PC-3 (cell line): Measurements from ENCODE around the gene CEP128. TPM values are rescaled to one million over a fixed set of nuclear protein-coding genes. Genes with fewer than 3 reads are reported as not detected.

Experiments used
- ATAC-seq: fragments of 200-7000 bp; cut with Tn5 transposase; 2 replicates; pipeline ENCODE4 v1.9.1; 2020; ENCODE audit warnings: mild to moderate bottlenecking, moderate library complexity
- BruUV-seq: library from RNA; stranded (reverse); fragments of 400-500 nt; replicated peaks from 2 replicates; lab custom pipeline; 2021; lab: Mats Ljungman, UMichigan
- CTCF ChIA-PET: fragments of 300-600 bp; sonication (Branson Sonifier 250); formaldehyde crosslinking; loops from one replicate; lab custom pipeline; 2022; ENCODE audit warnings: antibody characterized with exemption; lab: Charles Lee
- POLR2A ChIA-PET: fragments of 300-600 bp; sonication (Branson Sonifier 250); formaldehyde crosslinking; loops from one replicate; lab custom pipeline; 2022; ENCODE audit warnings: antibody characterized with exemption; ENCODE audit not compliant: unreplicated experiment; lab: Charles Lee
- DNase-seq: peaks from one replicate; pipeline ENCODE4 v3.0.0-alpha.2; 2015
- H2AFZ ChIP-seq: fragments of 300-600 bp; sonication (generic); 2 replicates; pipeline ENCODE4 v1.6.0; 2016; ENCODE audit warnings: antibody characterized with exemption, low read length
- H3F3A ChIP-seq: fragments of 300-600 bp; sonication (generic); one replicate; pipeline ENCODE4 v1.6.0; 2017; ENCODE audit warnings: antibody characterized with exemption, low read length, control low read depth, mild to moderate bottlenecking; ENCODE audit not compliant: unreplicated experiment
- H3K27ac ChIP-seq: fragments of 300-600 bp; sonication (generic); 2 replicates; pipeline ENCODE4 v1.5.1; 2016; ENCODE audit warnings: mild to moderate bottlenecking, low read length
- H3K27me3 ChIP-seq: fragments of 300-600 bp; sonication (generic); 2 replicates; pipeline ENCODE4 v1.6.1; 2016; ENCODE audit warnings: low read length, mixed read lengths
- H3K36me3 ChIP-seq: fragments of 300-600 bp; sonication (generic); 2 replicates; pipeline ENCODE4 v1.6.1; 2016; ENCODE audit warnings: low read depth, mixed run types, low read length, mixed read lengths
- H3K4me1 ChIP-seq: fragments of 300-600 bp; sonication (generic); 2 replicates; pipeline ENCODE4 v1.5.1; 2016; ENCODE audit warnings: low read length; ENCODE audit not compliant: insufficient read depth
- H3K4me2 ChIP-seq: fragments of 300-600 bp; sonication (generic); 2 replicates; pipeline ENCODE4 v1.6.0; 2016; ENCODE audit warnings: low read length
- H3K4me3 ChIP-seq: fragments of 300-600 bp; sonication (generic); 2 replicates; pipeline ENCODE4 v1.5.1; 2016; ENCODE audit warnings: mild to moderate bottlenecking, low read length, mixed read lengths
- H3K79me2 ChIP-seq: fragments of 300-600 bp; sonication (generic); 2 replicates; pipeline ENCODE4 v1.6.1; 2017; ENCODE audit warnings: low read length, mixed read lengths
- H3K9ac ChIP-seq: fragments of 300-600 bp; sonication (generic); 2 replicates; pipeline ENCODE4 v1.6.0; 2016; ENCODE audit warnings: mild to moderate bottlenecking, low read length
- H3K9me2 ChIP-seq: fragments of 300-600 bp; sonication (generic); replicated peaks from 2 replicates; pipeline ENCODE4 v1.6.1; 2016; ENCODE audit warnings: mixed run types, low read length, mixed read lengths
- H3K9me3 ChIP-seq: fragments of 300-600 bp; sonication (generic); 2 replicates; pipeline ENCODE4 v1.6.1; 2016; ENCODE audit warnings: low read length, mixed read lengths
- H4K20me1 ChIP-seq: fragments of 300-600 bp; sonication (generic); 2 replicates; pipeline ENCODE4 v1.6.1; 2016; ENCODE audit warnings: low read length, mixed read lengths
- CTCF ChIP-seq: fragments of 300-600 bp; sonication (generic); conservative IDR thresholded peaks from 2 replicates; pipeline ENCODE4 v1.5.1; 2017; ENCODE audit warnings: antibody characterized with exemption, low read depth, mild to moderate bottlenecking, low read length
- EZH2 ChIP-seq: fragments of 300-600 bp; sonication (generic); IDR thresholded peaks from one replicate; pipeline ENCODE4 v1.6.1; 2017; ENCODE audit warnings: antibody characterized with exemption, mild to moderate bottlenecking, low read length; ENCODE audit not compliant: unreplicated experiment
- EZH2phosphoT487 ChIP-seq: fragments of 300-600 bp; sonication (generic); IDR thresholded peaks from 2 replicates; pipeline ENCODE4 v1.6.1; 2018; ENCODE audit warnings: mild to moderate bottlenecking, antibody characterized with exemption, low read length, borderline replicate concordance
- intact Hi-C: fragments of 100-400 bp; cut with micrococcal nuclease; formaldehyde crosslinking; loops from 2 replicates; pipeline ENCODE4 v1.9.0; 2023
- total RNA-seq: library from RNA; depleted of rRNA; stranded (reverse); fragments of >200 nt; gene quantifications from 2 replicates; pipeline ENCODE4 v1.2.3, GENCODE V29; 2014

CEP128 gene
- total RNA-seq, 1 experiment from 2014 or later = 11.6 TPM

GRCh38 chr14:80678436-80678835 lies 263.1 kb downstream of the CEP128 start:
- no TSS peak for BruUV-seq
- peaks cover 7% of the 10 kb centered on the region; the same call in 1 of the 2 replicates for H3K4me1 ChIP-seq
- POLR2A ChIA-PET = no interaction called here
- H3K79me2 ChIP-seq = no peaks in the 10 kb centered on the region
- peaks cover 39% of the 10 kb centered on the region for H3K36me3 ChIP-seq
- H3K27me3 ChIP-seq = no peaks in the 10 kb centered on the region
- intact Hi-C loops = no loop called here
- no peak overlapping the region for H3K27ac ChIP-seq
- H3K9me2 ChIP-seq = no peaks in the 10 kb centered on the region
- ATAC-seq (no peak), DNase-seq (peak; percentile 32)
- CTCF ChIA-PET = no interaction called here
- H3K9me3 ChIP-seq = peaks cover 21% of the 10 kb centered on the region; the same call in 1 of the 2 replicates
- TF ChIP-seq EZH2phosphoT487 (no peak), EZH2 (no peak), CTCF (no peak)
- no peak overlapping the region for H3K4me3 ChIP-seq
- no peak overlapping the region for H3K9ac ChIP-seq
- H3K4me2 ChIP-seq = no peak overlapping the region
- H4K20me1 ChIP-seq = no peaks in the 10 kb centered on the region
- H2AFZ ChIP-seq = no peak overlapping the region
- no peaks in the 10 kb centered on the region for H3F3A ChIP-seq

DNA sequence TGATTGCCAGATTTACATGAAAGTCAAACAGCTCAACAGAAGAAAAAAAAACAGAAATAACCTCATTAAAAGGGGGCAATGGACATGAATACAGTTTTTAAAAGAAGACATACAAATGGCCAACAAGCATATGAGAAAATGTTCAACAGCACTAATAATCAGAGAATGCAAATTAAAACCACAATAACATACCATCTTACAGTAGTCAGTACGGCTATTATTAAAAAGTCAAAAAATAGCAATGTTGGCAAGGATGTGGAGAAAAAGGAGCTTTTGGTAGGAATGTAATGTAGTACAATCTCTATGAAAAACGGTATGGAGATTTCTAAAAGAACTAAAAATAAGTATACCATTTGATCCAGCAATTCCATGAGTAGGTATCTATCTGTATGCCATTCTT lies 272.1 kb downstream of the CEP128 start:
- POLR2A ChIA-PET = no interaction called here
- Histone ChIP-seq H2AFZ (no peak overlapping the region), H3K4me1 (peaks cover 10% of the 10 kb centered on the region), H3K4me2 (no peak overlapping the region), H3K4me3 (no peak overlapping the region), H3K27me3 (no peaks in the 10 kb centered on the region), H3F3A (no peaks in the 10 kb centered on the region), H4K20me1 (no peaks in the 10 kb centered on the region), H3K79me2 (no peaks in the 10 kb centered on the region), H3K27ac (no peak overlapping the region), H3K9me3 (no peaks in the 10 kb centered on the region), H3K36me3 (no peaks in the 10 kb centered on the region; the same call in 1 of the 2 replicates), H3K9ac (no peak overlapping the region), H3K9me2 (no peaks in the 10 kb centered on the region)
- CTCF ChIA-PET = no interaction called here
- DNase-seq = no peak
- TF ChIP-seq CTCF (no peak), EZH2phosphoT487 (no peak), EZH2 (no peak)
- BruUV-seq = no TSS peak
- intact Hi-C loops = no loop called here
- no peak for ATAC-seq

DNA sequence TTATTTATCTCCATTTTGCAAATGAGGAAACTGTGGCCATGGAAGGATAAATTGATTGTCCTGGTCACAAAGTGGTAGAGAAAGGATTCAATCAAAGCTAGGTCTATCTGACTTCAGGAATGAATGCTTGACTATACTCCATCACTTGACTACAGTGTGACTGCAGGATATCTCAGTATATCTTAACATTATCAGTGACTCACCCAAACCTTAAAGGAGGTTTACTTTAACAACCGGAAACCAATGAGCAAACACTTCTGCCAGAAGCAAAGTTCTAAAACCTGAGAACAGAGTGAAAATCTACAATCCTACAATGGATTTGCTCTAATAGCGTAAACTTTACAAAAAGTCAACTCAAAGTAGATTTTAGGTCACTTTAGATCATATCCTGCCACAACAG lies 277.0 kb downstream of the CEP128 start:
- POLR2A ChIA-PET = no interaction called here

More for the DNA sequence above, 277.0 kb downstream of the CEP128 start:
- DNase-seq (peak; percentile 55), ATAC-seq (peak; percentile 88)
- intact Hi-C loops = no loop called here
- Histone ChIP-seq H3K9me2 (no peaks in the 10 kb centered on the region), H3K9me3 (no peaks in the 10 kb centered on the region), H3F3A (no peaks in the 10 kb centered on the region), H2AFZ (no peak overlapping the region), H4K20me1 (no peaks in the 10 kb centered on the region), H3K27ac (no peak overlapping the region), H3K4me1 (peaks cover 14% of the 10 kb centered on the region), H3K79me2 (no peaks in the 10 kb centered on the region), H3K9ac (no peak overlapping the region), H3K4me3 (no peak overlapping the region), H3K4me2 (no peak overlapping the region), H3K27me3 (no peaks in the 10 kb centered on the region), H3K36me3 (no peaks in the 10 kb centered on the region; the same call in 1 of the 2 replicates)
- TF ChIP-seq CTCF = no peak
- TF ChIP-seq EZH2 = no peak
- no peak for TF ChIP-seq EZH2phosphoT487
- CTCF ChIA-PET = no interaction called here
- BruUV-seq = no TSS peak
